HG03565 (cell line): ENCODE results near the gene CEBPB.
"Not testable (repeated sequence)": the region's sequence is repeated elsewhere in the genome, so short reads cannot be mapped to it uniquely, and the experiment has no call there.

ENCODE experiments used
- ATAC-seq: cut with Tn5 transposase; IDR thresholded peaks from one replicate; pipeline ENCODE4 v1.9.1; 2021; ENCODE audit warnings: mild to moderate bottlenecking, moderate library complexity; ENCODE audit not compliant: unreplicated experiment

Gene CEBPB

DNA sequence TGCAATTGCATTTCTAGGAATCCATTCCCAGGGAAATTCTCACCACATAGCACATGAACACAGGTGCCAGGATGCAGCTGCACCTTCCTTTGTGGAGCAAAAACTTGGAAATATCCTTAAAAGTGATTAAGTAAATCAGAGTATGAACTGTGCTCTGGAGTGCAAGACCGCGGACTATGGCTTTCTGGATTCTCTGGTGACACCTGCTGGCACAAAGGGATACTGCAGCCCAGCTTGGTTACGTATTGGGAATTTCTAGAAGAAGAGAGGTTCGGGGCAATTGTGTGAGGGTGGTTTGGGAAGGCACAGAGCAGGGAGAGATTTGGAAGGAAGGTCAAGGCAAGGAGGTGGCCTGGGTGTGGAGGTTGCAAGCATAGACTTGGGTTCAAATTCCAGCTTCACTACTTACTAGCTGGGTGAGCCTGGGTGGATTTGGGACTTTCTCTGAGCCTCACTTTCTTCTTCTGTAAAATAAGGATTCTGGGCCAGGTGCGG, 21.3 kb upstream of the CEBPB start:
- ATAC-seq: no peak

DNA sequence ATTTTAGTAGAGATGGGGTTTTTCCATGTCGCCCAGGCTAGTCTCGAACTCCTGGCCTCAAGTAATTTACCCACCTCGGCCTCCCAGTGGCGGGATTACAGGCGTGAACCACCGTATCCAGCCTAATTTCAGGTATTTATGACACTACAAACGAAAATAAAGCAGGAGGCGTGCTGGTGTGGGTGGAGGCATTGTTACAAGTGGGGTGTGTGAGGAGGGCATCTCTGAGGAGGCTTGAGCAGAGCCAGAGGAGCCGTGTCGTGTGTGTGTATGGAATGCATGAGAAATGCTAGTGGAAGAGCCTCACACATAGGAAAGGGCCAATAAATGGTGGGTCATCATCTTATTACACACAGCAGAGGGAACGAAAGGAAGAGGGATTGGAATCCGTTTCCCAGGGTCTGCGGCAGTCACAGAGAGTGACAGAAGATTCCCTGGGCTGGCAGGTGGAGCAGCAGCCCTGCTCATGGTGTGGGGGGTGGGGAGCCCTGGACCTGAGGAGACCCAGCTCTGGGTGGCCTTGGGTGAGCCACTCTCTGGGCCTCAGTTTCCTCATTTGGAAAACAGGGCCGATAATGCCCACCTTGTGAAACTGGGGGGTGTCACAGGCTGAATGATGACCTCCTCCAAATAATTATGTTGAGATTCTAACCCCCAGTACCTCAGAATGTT, 19.9 kb upstream of the CEBPB start:
- no peak for ATAC-seq

DNA sequence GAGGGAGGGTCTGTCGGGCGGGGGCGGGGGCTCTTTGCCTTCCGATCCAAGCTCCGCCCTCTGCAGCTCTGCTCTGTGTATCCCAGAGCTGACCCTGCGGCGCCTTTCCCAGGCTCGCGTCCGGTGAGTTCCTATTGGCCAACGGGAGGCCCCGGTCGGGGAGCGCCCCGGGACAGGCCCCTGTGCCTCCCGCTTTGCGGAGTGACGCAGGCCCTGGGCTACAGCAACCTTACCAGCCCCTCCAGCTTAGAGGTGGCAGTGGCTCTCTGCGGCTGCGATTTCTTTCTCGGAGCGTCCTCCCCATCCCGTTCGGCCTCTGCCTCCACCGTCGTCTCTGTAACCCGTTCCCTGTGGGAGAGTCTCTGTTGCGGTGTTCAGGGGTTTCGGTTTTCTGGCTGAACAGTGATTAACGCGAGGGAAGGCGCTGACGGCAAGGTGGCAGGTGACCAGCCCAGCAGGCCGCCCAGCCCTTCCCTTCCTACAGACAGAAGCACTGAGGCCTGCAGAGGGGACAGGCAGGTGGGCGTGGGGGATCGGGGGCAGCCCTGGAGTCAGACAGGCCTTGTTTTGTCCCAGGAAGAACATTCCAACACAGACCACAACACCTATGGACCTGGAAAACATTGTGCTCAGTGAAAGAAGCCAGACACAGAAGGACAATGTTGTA, 18.1 kb upstream of the CEBPB start:
- no peak for ATAC-seq

- no peak for ATAC-seq
These were observed 16.2 kb upstream of the CEBPB start for GRCh38 chr20:50174456-50174855.

DNA sequence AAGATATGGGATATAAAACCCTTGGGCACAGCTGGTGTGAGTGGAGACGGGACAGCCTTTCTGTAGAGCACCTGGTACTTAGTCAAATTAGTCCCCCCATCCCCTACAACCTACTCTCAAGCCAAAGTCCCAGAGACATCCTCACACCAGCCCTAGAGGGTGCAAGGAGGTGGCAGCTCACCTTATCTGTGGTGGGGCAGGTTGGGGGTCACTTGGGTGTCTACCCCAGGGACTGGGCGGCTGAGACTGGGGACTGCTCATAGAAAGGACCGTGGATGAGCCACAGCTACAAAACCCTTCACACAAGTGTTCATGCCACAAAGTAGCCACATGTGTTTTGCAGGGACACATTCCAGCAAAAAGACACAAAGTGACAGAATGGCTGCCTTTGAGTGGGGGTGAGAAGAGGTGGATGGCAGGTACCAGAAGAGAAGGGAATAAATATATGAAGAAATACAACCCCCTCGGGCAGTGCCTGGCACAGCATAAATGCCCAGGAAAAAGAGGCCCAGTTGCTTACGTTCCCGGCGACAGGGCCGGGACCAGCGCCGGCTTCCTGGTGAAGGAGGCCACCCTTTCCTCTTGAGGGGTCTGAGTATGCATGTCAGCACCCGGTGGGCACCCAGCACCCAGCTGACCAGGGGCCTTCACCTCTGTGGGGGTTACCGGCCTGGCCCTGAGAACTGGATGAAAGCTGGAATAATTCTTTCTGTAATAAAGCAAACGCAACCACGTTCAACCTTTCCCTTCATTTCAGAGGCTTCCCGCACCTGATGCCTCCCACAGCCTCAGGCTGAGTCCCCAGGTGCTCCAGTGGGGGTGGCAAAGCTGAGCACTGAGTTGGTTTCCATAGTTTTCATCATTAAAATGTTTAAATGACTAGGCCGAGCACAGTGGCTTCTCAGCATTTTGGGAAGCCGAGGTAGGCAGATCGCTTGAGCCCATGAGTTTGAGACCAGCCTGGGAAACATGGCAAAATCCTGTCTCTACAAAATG, 14.4 kb upstream of the CEBPB start:
- no peak for ATAC-seq

GRCh38 chr20:50178672-50179071, 12.0 kb upstream of the CEBPB start:
- ATAC-seq: not testable (repeated sequence)

DNA sequence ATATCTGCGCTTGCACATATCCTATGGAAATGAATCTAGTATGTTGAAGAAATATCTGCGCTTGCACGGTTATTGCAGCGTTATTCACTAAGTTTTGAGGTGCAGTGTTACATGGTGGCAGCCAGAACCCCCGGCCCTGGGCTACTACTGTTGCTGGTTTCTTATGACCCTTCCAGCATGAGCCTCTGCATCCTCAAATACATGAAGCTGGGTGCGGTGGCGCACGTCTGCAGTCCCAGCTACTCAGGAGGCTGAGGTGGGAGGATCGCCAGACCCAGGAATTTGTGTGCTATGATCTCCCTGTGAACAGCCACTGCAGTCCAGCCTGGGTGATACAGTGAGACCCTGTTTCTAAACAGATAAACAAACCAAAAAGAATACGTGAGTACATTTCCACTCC, 9.3 kb upstream of the CEBPB start:
- ATAC-seq: no peak

DNA sequence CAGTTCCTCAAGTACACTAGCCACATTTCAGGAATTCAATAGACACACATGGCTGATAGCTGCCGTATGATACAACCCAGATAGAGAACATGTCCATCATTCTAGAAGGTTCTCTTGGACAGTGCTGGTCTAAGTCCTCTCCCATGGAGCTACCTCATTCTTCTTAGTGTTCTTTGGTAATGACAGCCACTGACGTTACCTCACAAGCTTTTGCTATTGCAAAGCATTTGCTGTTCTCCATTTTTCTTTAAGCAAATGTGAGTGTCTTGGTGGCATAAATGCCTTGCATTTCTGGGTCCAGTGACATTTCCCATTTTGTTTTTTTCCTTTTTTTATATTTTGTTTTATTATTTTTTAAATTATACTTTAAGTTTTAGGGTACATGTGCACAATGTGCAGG, 8.3 kb upstream of the CEBPB start:
- no peak for ATAC-seq

- ATAC-seq: no peak
These were observed 5.2 kb upstream of the CEBPB start for GRCh38 chr20:50185426-50185825.

DNA sequence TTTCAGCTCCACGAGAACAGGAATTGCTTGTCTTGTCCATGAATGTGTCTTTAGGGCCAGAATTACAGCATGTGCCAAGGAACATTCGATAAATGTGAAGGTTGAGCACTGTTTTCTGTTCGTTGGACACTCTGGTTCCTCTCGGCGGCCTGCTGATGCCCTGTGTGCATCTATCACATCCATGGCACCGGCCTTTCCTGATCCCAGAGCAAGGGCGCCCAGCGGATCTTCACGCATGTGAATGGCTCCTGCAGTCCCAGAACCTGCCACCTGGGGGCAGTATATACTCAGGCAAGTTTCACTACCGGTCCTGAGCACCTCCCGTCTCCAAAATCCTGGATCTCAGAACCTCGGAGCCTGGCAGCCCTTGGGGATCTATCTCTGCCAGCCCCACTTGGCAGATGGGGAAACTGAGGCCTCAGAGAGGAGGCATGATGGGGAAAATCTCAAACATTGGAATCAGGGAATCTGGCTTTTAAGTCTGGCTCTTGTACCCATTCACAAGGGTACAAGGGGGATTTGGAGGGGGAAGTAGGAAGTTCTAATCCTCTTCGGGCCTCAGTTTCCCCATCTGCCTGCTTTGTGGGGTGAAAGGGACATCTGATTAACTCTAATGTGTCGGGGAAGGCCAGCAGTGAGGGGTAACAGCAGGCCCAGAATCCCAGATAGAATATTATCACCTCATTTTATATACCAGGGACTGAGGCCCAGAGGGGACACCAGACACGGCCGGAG, 4.3 kb upstream of the CEBPB start:
- ATAC-seq: no peak

DNA sequence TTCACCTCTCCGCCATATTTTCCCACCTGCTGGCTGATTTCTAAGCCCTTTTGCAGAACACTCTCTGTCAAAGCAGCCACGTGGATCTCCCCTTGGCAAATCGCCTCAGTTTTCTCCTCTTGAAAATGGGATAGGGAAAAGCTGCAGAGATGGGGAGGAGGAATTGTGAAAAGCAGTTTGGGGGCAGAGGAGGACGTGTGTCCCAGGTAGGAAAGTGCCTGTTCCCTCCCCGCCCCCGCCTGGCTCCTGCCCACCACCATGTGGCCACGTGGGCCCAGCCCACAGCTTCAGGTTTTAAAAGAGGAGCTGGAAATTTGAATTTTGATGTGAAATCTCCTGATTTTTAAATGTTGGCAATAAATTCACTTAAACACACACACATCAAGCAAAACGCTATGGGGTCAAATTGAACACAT, 3.6 kb upstream of the CEBPB start:
- ATAC-seq: no peak

- ATAC-seq: no peak
These were observed 3.1 kb upstream of the CEBPB start for GRCh38 chr20:50187403-50188051.

- ATAC-seq: no peak
These were observed 2.3 kb upstream of the CEBPB start for GRCh38 chr20:50188287-50188688.

DNA sequence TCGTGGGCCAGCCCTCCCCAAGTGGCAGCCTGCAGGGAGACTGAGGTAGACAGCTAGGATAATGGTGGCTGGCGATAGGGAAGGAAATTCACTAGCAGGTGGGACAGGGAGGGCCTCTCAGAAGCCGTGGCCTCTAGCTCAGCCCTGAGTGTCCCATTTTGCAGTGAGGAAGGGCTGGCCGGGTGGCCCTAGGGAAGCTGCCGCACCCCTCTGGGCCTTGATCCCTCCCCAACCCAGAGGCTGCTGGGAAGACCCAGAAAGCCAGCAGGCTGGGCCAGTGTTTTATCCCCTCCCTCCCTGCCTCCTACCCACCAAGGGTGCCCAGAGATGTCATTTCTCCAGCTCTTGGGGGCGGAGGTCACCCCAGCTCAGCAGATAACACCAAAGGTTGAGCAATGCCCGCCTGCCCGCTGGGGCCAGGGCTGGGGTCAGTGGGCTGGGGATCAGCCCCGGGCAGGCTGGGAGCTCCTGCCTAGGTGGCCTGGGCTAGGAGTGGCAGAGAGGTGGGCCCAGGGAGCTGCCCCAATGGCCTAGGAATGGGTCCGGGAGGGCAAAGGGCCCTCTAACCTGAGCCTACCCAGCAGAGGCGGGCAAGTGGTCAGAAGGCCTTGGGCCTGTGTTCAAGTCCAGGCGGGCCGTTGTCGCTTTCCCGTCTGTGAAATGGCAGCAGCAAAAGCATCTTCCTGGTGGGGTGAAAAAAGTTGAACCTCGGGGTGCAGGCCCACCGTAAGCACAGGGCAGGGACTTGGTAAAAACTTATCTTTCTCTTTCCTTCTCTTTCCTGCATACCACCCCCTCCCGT, 1.6 kb upstream of the CEBPB start:
- ATAC-seq: no peak

DNA sequence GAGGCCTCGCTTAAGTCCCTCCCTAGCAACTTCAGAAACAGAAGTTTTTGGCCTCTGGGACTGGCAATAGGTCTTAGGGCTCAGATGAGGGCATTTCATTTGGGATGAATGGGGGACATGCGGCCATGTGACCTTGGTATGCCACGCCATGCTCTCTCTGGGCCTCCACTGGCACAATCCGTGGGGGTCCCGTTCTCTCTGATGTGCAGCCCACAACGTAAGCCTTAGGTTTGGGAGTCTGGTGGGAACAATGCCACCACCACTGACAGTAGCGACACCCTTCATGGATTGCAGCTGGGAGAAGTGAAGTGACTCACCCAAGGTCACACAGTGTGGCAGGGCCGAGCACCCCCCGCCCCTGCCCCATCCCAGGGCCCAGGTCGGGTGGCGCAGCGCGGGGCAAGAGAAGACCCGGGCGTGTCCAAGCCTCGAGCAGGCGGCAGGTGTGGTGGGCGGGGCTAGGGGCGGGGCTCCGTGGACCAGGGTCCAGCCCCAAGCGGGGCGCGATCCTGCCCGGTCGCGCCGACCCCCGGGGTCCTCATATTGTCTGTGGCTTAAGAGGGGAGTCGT, 864 bp upstream of the CEBPB start:
- no peak for ATAC-seq

- ATAC-seq: no peak
These were observed 474 bp downstream of the CEBPB start for GRCh38 chr20:50191065-50191543.

DNA sequence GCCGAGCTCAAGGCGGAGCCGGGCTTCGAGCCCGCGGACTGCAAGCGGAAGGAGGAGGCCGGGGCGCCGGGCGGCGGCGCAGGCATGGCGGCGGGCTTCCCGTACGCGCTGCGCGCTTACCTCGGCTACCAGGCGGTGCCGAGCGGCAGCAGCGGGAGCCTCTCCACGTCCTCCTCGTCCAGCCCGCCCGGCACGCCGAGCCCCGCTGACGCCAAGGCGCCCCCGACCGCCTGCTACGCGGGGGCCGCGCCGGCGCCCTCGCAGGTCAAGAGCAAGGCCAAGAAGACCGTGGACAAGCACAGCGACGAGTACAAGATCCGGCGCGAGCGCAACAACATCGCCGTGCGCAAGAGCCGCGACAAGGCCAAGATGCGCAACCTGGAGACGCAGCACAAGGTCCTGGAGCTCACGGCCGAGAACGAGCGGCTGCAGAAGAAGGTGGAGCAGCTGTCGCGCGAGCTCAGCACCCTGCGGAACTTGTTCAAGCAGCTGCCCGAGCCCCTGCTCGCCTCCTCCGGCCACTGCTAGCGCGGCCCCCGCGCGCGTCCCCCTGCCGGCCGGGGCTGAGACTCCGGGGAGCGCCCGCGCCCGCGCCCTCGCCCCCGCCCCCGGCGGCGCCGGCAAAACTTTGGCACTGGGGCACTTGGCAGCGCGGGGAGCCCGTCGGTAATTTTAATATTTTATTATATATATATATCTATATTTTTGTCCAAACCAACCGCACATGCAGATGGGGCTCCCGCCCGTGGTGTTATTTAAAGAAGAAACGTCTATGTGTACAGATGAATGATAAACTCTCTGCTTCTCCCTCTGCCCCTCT, 1.1 kb downstream of the CEBPB start:
- ATAC-seq: no peak
